Loucy (cell line): Measurements from ENCODE around the gene MINDY2.

Source experiments
- EZH2phosphoT487 ChIP-seq: fragments of 200-600 bp; IDR thresholded peaks from 2 replicates; pipeline ENCODE4 v1.6.1; 2018; ENCODE audit warnings: antibody characterized with exemption, mild to moderate bottlenecking, moderate library complexity, borderline replicate concordance
- TF ChIP-seq, protein P1 (sequence below): fragments of 200-600 bp; sonication (generic); conservative IDR thresholded peaks from 2 replicates; pipeline ENCODE4 v1.5.1; 2014; ENCODE audit warnings: mild to moderate bottlenecking, antibody characterized with exemption, low read length

DNA sequence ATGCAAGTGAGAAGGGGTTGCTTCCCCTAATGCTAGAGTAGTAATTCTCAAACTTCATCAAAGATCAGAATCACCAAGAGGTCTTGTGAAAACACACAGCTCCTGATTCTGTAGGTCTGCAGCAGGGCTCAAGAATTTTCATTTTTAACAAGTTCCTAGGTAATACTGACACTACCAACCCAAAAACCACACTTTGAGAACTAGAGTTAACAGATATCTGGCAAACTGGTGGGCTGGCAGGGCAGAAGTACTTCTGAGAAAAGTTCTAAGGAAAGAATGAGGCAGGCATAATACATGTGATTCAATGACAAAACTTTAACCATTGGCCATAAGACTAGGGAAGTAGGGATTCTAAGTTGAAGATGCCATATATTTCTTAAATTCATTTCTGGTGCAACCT, 8.8 kb upstream of the MINDY2 start:
- TF ChIP-seq, protein P1, sequence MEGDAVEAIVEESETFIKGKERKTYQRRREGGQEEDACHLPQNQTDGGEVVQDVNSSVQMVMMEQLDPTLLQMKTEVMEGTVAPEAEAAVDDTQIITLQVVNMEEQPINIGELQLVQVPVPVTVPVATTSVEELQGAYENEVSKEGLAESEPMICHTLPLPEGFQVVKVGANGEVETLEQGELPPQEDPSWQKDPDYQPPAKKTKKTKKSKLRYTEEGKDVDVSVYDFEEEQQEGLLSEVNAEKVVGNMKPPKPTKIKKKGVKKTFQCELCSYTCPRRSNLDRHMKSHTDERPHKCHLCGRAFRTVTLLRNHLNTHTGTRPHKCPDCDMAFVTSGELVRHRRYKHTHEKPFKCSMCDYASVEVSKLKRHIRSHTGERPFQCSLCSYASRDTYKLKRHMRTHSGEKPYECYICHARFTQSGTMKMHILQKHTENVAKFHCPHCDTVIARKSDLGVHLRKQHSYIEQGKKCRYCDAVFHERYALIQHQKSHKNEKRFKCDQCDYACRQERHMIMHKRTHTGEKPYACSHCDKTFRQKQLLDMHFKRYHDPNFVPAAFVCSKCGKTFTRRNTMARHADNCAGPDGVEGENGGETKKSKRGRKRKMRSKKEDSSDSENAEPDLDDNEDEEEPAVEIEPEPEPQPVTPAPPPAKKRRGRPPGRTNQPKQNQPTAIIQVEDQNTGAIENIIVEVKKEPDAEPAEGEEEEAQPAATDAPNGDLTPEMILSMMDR: no peak
- no peak for TF ChIP-seq EZH2phosphoT487
